Measurements from ENCODE around the gene MEP1A.

Gene MEP1A

GRCh38 chr6:46799657-46800056 lies 6.5 kb downstream of the MEP1A start:
- TF ChIP-seq MYC (IDR thresholded peaks at IDR 0.05; ENCODE audit: low read depth, low read length) (no peak), POLR2A (IDR thresholded peaks at IDR 0.05; ENCODE audit: extremely low read depth, insufficient read length) (no peak), CTCF (IDR thresholded peaks at IDR 0.05; ENCODE audit: low read depth, low read length) (no peak), MAX (IDR thresholded peaks at IDR 0.05; ENCODE audit: low read depth, low read length) (no peak)
- H3K4me3 ChIP-seq (ENCODE audit: low read depth, low read length) = no peak overlapping the region
- no peak for DNase-seq (ENCODE audit: low read depth)

- DNase-seq (ENCODE audit: low read depth) = no peak
- TF ChIP-seq POLR2A (IDR thresholded peaks at IDR 0.05; ENCODE audit: extremely low read depth, insufficient read length) (no peak), CTCF (IDR thresholded peaks at IDR 0.05; ENCODE audit: low read depth, low read length) (no peak), MAX (IDR thresholded peaks at IDR 0.05; ENCODE audit: low read depth, low read length) (no peak), MYC (IDR thresholded peaks at IDR 0.05; ENCODE audit: low read depth, low read length) (no peak)
- no peak overlapping the region for H3K4me3 ChIP-seq (ENCODE audit: low read depth, low read length)
Measured at GRCh38 chr6:46808806-46809205, 15.6 kb downstream of the MEP1A start.

- TF ChIP-seq MAX (IDR thresholded peaks at IDR 0.05; ENCODE audit: low read depth, low read length) = no peak
- TF ChIP-seq MYC (IDR thresholded peaks at IDR 0.05; ENCODE audit: low read depth, low read length) = no peak
- TF ChIP-seq CTCF (IDR thresholded peaks at IDR 0.05; ENCODE audit: low read depth, low read length) = no peak
- TF ChIP-seq POLR2A (IDR thresholded peaks at IDR 0.05; ENCODE audit: extremely low read depth, insufficient read length) = no peak
- DNase-seq (ENCODE audit: low read depth) = no peak
- H3K4me3 ChIP-seq (ENCODE audit: low read depth, low read length) = no peak overlapping the region
Measured at GRCh38 chr6:46815130-46815529, 21.9 kb downstream of the MEP1A start.

- no peak overlapping the region for H3K4me3 ChIP-seq (ENCODE audit: low read depth, low read length)
- no peak for DNase-seq (ENCODE audit: low read depth)
- TF ChIP-seq MAX (IDR thresholded peaks at IDR 0.05; ENCODE audit: low read depth, low read length) (no peak), POLR2A (IDR thresholded peaks at IDR 0.05; ENCODE audit: extremely low read depth, insufficient read length) (no peak), MYC (IDR thresholded peaks at IDR 0.05; ENCODE audit: low read depth, low read length) (no peak), CTCF (IDR thresholded peaks at IDR 0.05; ENCODE audit: low read depth, low read length) (no peak)
Measured at GRCh38 chr6:46816626-46817025, 23.4 kb downstream of the MEP1A start.

- DNase-seq (ENCODE audit: low read depth) = no peak
- no peak overlapping the region for H3K4me3 ChIP-seq (ENCODE audit: low read depth, low read length)
- TF ChIP-seq MAX (IDR thresholded peaks at IDR 0.05; ENCODE audit: low read depth, low read length) = no peak
Measured at GRCh38 chr6:46819561-46819960, 26.4 kb downstream of the MEP1A start.

- peak; percentile 5 for DNase-seq (ENCODE audit: low read depth)
- no peak overlapping the region for H3K4me3 ChIP-seq (ENCODE audit: low read depth, low read length)
- no peak for TF ChIP-seq MYC (IDR thresholded peaks at IDR 0.05; ENCODE audit: low read depth, low read length)
- no peak for TF ChIP-seq POLR2A (IDR thresholded peaks at IDR 0.05; ENCODE audit: extremely low read depth, insufficient read length)
- TF ChIP-seq MAX (IDR thresholded peaks at IDR 0.05; ENCODE audit: low read depth, low read length) = no peak
- no peak for TF ChIP-seq CTCF (IDR thresholded peaks at IDR 0.05; ENCODE audit: low read depth, low read length)
Measured at GRCh38 chr6:46821458-46821881, 28.3 kb downstream of the MEP1A start.
